NCI-H1092 (cell line): Measurements from ENCODE around the gene OR1S1.
"Not testable (repeated sequence)": the region's sequence is repeated elsewhere in the genome, so short reads cannot be mapped to it uniquely, and the experiment has no call there.

Source experiments
- DNase-seq: peaks from one replicate; lab custom pipeline; 2025; lab: John Stamatoyannopoulos, UW

OR1S1 gene

DNA sequence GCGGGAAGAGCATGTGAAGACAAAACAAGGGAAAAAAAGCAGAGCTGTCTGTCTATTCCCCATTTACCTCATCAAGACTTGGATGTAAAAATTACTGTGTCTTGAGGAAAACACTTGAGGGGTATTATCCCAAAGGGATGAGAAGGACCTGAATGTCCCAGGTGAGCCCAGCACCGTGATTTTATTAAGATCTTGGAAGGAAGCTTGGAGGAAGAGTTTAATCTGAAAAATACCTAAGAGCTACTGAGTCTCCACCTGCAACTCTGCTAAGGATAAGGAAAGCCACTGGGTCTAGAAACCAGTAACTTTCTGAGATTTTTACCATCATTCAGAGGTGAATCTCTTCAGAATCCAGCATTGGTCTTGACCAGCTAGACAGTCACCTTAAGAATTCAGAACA, at the start of gene OR1S1:
Gene OR1S1, plus strand, starts transcription at position 301 of the 400 bp plus-strand sequence.
- DNase-seq: not testable (repeated sequence)

GRCh38 chr11:58164389-58164788, 48.1 kb upstream of the OR1S1 start:
- DNase-seq: no peak

- DNase-seq: no peak
Measured at GRCh38 chr11:58164990-58165389, 47.5 kb upstream of the OR1S1 start.

DNA sequence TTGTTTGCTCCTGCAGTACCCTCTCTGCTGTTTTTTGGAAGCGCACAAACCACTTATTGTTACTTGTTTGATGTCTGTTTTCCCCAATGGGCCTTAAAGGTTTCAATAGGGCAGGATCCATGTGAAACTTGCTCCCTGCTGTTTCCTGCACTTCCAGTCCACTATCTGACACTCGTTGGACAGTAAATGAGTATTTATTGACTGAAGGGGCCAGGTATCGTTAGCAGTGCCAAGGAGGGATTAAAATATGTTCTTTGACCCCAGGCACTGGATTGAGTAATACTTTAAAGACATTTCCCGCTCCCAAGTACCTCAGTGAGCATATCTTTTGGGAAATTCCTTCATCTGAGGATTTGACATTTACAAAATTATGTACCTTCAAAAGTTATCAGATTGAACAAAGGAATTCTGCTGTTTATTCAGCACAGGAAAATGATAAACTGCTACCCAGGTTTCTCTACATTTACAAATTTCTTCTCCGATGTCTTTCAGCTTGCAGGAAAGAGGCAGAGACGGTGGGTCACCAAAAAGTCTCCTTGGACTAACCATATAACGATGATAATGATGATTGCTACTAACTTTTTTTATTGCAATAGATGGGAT, 46.9 kb upstream of the OR1S1 start:
- DNase-seq: no peak

- DNase-seq: no peak
Measured at GRCh38 chr11:58177409-58178054, 35.0 kb upstream of the OR1S1 start.

DNA sequence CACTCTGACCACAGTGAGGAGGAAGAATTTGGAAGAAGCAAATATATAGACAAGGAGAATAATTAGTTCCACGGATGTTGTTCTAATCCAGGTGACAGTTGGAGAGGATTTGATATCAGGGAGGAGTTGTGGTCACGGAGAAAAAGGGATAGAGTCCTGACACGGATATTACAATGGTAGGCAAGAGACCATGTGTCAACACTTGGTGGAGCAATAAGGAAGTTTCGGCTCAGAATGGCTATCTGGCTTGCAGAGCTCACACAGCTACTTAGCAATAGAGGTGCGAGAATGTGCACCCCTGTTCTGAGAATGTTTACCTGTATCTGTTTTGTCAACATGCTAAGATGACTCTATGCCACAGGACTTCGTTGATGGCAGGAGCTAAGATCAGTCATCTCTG, 34.1 kb upstream of the OR1S1 start:
- no peak for DNase-seq

DNA sequence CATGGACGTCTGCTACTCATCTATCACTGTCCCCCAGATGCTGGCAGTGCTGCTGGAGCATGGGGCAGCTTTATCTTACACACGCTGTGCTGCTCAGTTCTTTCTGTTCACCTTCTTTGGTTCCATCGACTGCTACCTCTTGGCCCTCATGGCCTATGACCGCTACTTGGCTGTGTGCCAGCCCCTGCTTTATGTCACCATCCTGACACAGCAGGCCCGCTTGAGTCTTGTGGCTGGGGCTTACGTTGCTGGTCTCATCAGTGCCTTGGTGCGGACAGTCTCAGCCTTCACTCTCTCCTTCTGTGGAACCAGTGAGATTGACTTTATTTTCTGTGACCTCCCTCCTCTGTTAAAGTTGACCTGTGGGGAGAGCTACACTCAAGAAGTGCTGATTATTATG, 32.9 kb upstream of the OR1S1 start:
- DNase-seq: no peak

DNA sequence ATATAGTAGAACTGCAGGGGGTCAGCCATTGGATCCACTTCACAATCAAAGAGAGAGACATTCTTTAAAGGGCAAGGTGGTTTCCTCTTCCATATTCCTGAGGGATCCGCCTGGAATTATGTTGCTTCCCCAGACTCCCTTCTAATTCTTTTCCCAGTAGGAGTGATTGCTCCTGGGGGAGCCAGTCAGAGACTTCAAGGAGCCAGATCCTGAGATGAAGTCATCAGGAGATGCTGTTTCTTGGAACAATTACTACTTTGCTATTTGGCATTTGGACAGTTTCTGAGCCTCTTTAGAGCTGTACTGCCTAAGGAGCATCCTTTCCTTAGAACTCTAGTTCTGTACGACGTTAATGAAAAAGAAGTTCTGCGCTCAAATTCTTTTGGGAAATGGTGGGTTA, 25.6 kb upstream of the OR1S1 start:
- DNase-seq: no peak

DNA sequence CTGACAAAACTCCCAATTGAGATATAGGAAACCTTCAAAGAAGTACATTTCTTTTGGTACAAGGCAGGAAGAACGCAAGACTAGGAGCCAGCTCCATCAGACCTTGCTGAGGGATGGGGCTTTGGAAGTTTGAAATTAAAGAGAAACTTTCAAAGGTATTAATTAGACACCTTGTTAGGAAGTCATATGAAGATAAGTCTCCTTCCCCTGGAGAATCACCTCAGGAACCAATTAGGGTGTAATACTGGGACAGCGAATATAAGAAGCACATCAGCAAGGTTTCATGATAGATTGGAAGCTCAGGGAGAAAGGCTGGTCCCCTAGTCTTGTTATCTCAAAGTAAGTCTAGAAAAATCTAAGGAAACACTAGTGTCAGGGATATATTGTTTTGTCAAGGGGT, 23.8 kb upstream of the OR1S1 start, which contains the start of gene OR9Q2:
Gene OR9Q2, plus strand, starts transcription at position 301 of the 400 bp plus-strand sequence. CDS start 1,421 bp downstream, outside the sequence.
- DNase-seq: no peak

DNA sequence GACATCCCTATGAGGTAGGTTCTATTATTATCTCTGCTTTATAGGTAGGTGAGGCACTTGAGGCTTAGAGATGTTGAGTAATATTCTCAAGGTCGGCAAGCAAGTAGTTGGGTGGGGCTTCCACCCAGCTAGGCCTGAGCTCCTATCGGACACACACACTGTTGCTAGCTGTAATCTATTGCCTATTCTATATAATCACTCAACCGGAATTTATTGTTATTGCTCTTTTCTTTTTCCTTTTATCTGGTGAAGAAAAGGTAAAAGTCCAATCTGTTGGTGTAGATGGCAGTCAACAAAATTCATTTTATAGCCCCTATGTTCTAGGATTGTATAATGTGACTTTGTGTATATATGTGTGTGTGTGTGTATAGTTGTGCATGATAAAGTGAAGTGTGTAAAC, 20.3 kb upstream of the OR1S1 start:
- DNase-seq: no peak

DNA sequence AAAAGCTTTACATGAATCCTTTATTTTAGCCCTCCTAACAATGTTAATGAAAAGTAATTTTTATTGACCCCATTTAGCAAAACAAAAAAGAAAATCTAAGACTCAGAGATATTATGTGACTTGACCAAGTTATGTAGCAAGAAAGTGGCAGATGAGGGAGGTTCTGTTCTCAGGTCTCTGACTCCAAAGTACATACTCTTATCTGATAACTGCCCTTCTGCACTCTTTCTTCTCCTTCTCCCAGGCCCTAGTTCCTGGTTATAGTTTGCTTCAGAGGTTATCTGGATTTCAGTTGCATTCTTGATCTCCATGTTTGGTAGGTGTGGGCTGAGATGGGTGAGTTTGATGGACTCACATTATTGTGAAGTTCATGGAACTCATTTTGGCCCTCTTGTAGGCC, 19.1 kb upstream of the OR1S1 start:
- DNase-seq: no peak

DNA sequence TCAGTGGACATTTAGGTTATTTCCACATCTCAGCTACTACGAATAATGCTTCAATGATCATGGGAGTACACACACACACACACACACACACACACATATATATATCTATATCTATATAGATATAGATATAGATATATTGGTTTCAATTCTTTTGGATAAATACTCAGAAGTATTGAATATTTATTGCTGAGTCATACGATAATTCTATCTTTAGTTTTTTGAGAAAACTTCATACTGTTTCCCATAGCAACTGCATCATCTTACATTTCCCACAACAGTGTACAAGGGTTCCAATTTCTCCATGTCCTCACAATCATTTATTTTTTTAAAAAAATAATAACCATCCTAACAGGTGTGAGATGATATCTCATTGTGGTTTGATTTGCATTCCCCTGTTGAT, 16.6 kb upstream of the OR1S1 start:
- DNase-seq: no peak

GRCh38 chr11:58199271-58199670, 13.2 kb upstream of the OR1S1 start:
- no peak for DNase-seq

DNA sequence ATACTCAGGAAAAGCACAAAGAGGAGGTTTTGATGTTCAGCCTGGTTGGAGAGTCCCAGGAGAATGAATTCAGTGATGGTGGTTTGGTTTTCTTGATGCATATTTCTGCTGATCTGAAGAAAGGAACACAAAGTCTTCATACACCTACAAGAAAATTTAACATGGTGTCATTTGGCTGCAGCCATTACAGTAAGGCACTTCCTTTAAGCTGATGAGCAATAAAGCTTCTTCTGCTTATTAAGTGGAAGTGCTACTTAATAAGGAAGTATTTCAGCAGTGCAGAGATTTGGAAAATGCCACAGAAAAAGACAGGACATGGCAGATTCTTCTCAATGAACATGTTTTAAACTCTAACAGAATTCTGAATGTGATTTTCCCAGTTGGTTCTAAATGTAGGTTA, 8.5 kb upstream of the OR1S1 start, which contains the start of gene OR1S2:
Gene OR1S2, minus strand, starts transcription at position 101 of the 400 bp plus-strand sequence. Its CDS starts 0 bp downstream, at position 101.
- DNase-seq: no peak

DNA sequence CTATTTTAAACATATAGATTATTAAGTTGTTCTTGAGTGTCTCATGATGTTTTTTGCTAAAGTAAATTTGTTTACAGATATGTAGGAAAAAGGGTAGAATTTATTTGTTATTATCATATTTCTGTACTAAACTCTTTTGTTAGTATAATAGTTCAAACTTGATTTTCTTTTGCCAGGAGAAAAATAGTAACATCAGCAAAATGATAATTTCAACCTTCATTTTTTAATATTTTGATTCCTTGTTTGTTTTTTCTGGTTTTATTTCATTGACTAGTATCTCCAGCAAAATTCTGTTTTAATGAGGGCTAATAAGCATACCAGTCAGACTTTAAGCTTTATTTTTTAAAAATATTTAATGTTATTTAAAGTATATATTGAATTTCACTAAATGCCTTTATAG, 4.0 kb downstream of the OR1S1 start:
- no peak for DNase-seq

DNA sequence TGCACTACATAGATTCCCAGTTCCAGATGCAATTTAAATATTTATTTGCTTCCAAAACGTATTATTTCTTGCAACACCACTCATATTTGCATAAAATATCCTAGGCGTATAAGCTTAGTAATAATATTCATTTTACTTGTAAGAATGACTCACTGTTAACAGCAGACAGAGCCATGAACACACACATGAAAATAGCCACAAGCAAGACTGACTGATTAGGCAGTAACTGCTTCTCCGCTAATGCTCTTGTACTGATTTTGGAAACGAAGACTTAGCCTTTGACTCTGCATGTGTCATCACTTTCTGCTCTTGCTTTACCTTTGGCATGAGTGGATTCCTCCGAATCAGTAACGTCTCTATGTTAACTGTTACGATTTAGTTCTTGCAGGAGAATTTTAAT, 10.2 kb downstream of the OR1S1 start:
- no peak for DNase-seq

GRCh38 chr11:58227956-58228615, 15.6 kb downstream of the OR1S1 start:
- DNase-seq: no peak

GRCh38 chr11:58243954-58244353, 31.4 kb downstream of the OR1S1 start:
- DNase-seq: no peak

DNA sequence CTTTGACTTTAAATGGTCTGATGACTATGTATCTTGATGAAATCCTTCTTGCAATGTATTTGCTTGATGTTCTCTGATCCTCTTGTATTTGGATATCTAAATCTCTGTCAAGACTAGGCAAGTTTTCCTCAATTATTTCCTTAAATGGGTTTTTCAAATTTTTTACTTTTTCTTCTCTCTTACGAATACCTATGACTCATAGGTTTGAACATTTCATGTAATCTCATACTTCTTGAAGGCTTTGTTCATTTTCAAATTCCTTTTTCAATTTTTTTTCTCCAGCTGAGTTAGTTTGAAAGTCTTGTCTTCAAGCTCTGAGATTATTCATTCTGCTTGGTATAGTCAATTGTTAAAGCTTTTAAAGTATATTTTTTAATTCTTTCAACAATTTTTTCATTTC, 42.4 kb downstream of the OR1S1 start:
- no peak for DNase-seq

- DNase-seq: no peak
Measured at GRCh38 chr11:58259983-58260382, 47.5 kb downstream of the OR1S1 start.
